HG02678 (cell line): ENCODE data around the gene PSMD7.
"Not testable (repeated sequence)": the region's sequence is repeated elsewhere in the genome, so short reads cannot be mapped to it uniquely, and the experiment has no call there.

ENCODE experiments used
- ATAC-seq: cut with Tn5 transposase; IDR thresholded peaks from one replicate; pipeline ENCODE4 v1.9.1; 2021; ENCODE audit warnings: mild to moderate bottlenecking, moderate library complexity; ENCODE audit not compliant: unreplicated experiment

The PSMD7 gene

DNA sequence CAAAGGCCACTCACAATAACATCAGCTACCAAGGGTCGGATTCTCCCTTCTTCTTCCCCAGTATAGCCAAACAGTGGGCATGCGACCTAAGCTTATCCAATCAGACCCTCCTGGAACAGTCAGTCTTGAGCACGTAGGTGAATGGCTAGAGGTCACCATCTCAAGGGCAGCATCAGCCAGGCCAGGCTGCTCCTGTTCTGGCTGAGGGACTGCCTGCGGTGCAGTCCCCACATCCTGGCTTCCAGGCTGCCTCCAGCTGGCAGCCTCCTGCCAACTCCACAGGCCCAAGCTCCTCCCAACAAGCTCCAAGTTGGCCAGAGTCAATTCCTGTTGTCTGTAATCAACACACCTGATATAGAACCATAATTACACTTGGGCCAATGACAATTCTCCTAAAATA lies 56.4 kb downstream of the PSMD7 start:
- ATAC-seq = not testable (repeated sequence)
